RWPE1 (cell line): ENCODE data around the gene ZBTB7C.

ENCODE experiments used
- CTCF ChIA-PET: fragments of 350-600 bp; sonication (Branson Sonifier 250); formaldehyde crosslinking; extraction: SDS; loops from one replicate; lab custom pipeline; 2021; lab: Yijun Ruan, JAX
- POLR2A ChIA-PET: fragments of 400-600 bp; formaldehyde crosslinking; extraction: SDS; loops from one replicate; lab custom pipeline; 2020; ENCODE audit warnings: antibody characterized with exemption; ENCODE audit not compliant: low non-redundant PET; lab: Yijun Ruan, JAX
- DNase-seq: peaks from one replicate; pipeline ENCODE4 v3.0.0; 2012; ENCODE audit warnings: low spot score
- H3K27ac ChIP-seq: fragments of 450-650 bp; 2 replicates; pipeline ENCODE4 v1.5.1; 2017
- CTCF ChIP-seq: fragments of 450-650 bp; conservative IDR thresholded peaks from 2 replicates; pipeline ENCODE4 v1.5.1; 2017; ENCODE audit warnings: low read depth, mild to moderate bottlenecking

Gene ZBTB7C

GRCh38 chr18:48419277-48420022, 10.3 kb upstream of the ZBTB7C start:
- no peak for DNase-seq

DNA sequence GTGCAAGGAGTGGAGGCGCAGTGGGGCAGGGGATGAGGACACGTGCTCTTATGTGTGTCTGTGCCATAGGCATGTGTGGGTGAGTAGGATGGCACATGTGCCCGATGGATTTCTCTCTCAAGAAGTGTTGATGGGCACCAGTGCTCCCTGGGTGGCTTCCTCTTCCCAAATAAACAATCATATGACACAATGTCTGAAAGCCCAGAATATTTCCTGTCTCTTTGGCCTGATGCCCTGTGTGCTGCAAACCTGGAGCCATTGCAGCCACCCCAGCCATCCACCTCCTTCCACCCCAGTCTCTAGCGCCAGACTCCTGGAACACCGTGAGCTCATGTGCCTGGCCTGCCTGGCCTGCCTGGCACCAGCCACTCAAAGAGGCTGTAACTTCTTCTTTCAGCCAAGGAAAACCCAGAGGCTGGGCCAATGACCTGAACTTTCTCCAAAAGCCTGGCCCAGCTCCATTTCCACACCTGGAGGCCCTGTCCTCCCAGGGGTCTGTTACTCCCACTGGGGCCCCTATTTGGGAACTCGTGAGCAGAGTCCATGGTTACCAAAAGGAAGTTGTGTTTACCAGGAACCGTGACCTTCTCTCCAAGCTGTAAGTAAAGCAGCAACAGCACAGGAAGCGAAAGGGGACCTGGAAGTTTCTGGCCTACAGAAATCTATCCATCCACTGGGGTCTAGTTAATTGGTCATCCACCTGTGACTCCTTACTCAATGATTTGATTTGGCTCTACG, 9.5 kb upstream of the ZBTB7C start:
- no peak for DNase-seq
- ChIA-PET POLR2A (no interaction called here), CTCF (no interaction called here)
- TF ChIP-seq CTCF: no peak
- no peak overlapping the region for H3K27ac ChIP-seq

More at GRCh38 chr18:48419277-48420022, 10.3 kb upstream of the ZBTB7C start:
- ChIA-PET CTCF (no interaction called here), POLR2A (no interaction called here)
- no peak overlapping the region for H3K27ac ChIP-seq
- no peak for TF ChIP-seq CTCF

- CTCF ChIA-PET: no interaction called here
- no peak for DNase-seq
- TF ChIP-seq CTCF: no peak
- no peak overlapping the region for H3K27ac ChIP-seq
- POLR2A ChIA-PET: no interaction called here
Observed at GRCh38 chr18:48417985-48418384, 8.8 kb upstream of the ZBTB7C start.

DNA sequence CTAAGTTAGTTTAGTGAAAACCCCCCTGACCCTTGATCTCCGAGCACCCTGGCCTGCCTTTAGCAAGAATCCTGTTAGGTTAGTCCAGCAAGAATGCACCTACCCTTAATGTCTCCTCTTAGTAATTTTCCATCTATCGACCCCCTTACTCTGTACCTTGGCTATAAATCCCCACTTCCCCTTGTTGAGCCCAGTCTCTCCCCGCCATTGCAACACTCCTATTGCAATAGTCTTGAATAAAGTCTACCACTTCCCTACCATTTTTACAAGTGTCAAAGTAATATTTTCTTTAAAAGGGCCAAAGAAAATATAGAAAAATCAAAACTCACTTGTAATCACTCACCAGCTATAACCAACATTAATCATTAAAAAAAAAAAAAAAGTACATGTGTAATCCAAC, 4.2 kb upstream of the ZBTB7C start:
- TF ChIP-seq CTCF: no peak
- H3K27ac ChIP-seq: no peak overlapping the region
- ChIA-PET CTCF (interaction anchor here (0.6 kb wide), 1 partner anchor 482 kb away, joined by 6 read pairs; no protein-coding TSS in a partner anchor), POLR2A (no interaction called here)
- DNase-seq: no peak

DNA sequence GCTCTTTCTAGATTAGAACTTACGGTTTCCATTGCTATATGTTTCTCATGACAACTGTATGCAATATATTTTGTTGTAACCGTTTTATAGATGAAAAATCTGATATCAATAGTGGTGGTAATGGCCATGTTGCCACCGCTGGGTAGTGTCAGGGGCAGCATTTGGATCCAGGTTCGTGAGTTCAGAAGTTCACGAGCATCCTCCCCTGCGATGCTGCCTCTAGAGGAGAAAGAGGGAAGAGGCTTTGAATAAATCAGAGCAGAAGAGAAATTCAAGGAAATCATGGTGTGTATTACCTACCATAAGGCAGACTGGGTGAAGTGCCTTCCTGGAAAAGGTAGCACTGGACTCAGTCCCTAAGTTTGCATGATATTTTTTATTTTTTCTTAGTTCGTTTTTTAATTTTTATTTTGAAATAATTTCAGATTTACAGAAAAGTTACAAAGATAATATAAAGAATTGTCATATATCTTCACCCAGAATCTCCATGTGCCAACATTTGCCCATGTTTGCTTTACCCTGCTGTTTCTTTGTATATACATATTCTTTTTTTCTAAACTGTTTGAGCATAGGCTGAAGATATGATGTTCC, 3.3 kb upstream of the ZBTB7C start:
- CTCF ChIA-PET: interaction anchor here (0.9 kb wide), 1 partner anchor 40 kb away, joined by 4 read pairs; no protein-coding TSS in a partner anchor
- no peak for DNase-seq

More for the DNA sequence above, 3.3 kb upstream of the ZBTB7C start:
- POLR2A ChIA-PET: no interaction called here
- peak; percentile 86 for TF ChIP-seq CTCF
- no peak overlapping the region for H3K27ac ChIP-seq
